Ishikawa (cell line): ENCODE measurements around the gene BCAS2.

Source experiments
- CEBPB ChIP-seq: IDR thresholded peaks from 2 replicates; pipeline ENCODE4 v1.6.1; 2012
- CREB1 ChIP-seq: IDR thresholded peaks from 2 replicates; pipeline ENCODE4 v1.6.1; 2012; ENCODE audit warnings: low read depth
- EGR1 ChIP-seq: IDR thresholded peaks from 2 replicates; pipeline ENCODE4 v1.6.1; 2012
- EP300 ChIP-seq: IDR thresholded peaks from 2 replicates; pipeline ENCODE4 v1.6.1; 2012; ENCODE audit warnings: borderline replicate concordance
- FOXM1 ChIP-seq: IDR thresholded peaks from 2 replicates; pipeline ENCODE4 v1.6.1; 2012; ENCODE audit warnings: low read depth, borderline replicate concordance
- NFIC ChIP-seq: IDR thresholded peaks from 2 replicates; pipeline ENCODE4 v1.6.1; 2012
- RAD21 ChIP-seq: IDR thresholded peaks from 2 replicates; pipeline ENCODE4 v1.6.1; 2012; ENCODE audit warnings: low read depth
- REST ChIP-seq: IDR thresholded peaks from 2 replicates; pipeline ENCODE4 v1.6.1; 2012; ENCODE audit warnings: low read depth, mild to moderate bottlenecking
- TAF1 ChIP-seq: IDR thresholded peaks from 2 replicates; pipeline ENCODE4 v1.6.1; 2012; ENCODE audit warnings: low read depth, mild to moderate bottlenecking
- TCF12 ChIP-seq: IDR thresholded peaks from 2 replicates; pipeline ENCODE4 v1.6.1; 2012; ENCODE audit warnings: low read depth
- TEAD4 ChIP-seq: IDR thresholded peaks from 2 replicates; pipeline ENCODE4 v1.6.1; 2012
- USF1 ChIP-seq: IDR thresholded peaks from 2 replicates; pipeline ENCODE4 v1.6.1; 2012
- YY1 ChIP-seq: IDR thresholded peaks from 2 replicates; pipeline ENCODE4 v1.6.1; 2012; ENCODE audit warnings: low read depth
- ZBTB7A ChIP-seq: IDR thresholded peaks from 2 replicates; pipeline ENCODE4 v1.6.1; 2012; ENCODE audit warnings: low read depth
- TF ChIP-seq, protein P1 (sequence below): IDR thresholded peaks from 2 replicates; pipeline ENCODE4 v1.6.1; 2012

BCAS2 gene

GRCh38 chr1:114607223-114607622 lies 25.8 kb upstream of the BCAS2 start:
- TF ChIP-seq TCF12 = no peak
- no peak for TF ChIP-seq FOXM1
- TF ChIP-seq REST = no peak
- TF ChIP-seq EGR1 = no peak
- no peak for TF ChIP-seq CEBPB
- TF ChIP-seq TEAD4 = no peak
- TF ChIP-seq, protein P1, sequence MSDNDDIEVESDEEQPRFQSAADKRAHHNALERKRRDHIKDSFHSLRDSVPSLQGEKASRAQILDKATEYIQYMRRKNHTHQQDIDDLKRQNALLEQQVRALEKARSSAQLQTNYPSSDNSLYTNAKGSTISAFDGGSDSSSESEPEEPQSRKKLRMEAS = no peak
- no peak for TF ChIP-seq YY1
- no peak for TF ChIP-seq EP300
- no peak for TF ChIP-seq RAD21
- no peak for TF ChIP-seq ZBTB7A

- TF ChIP-seq YY1 = no peak
- no peak for TF ChIP-seq ZBTB7A
- TF ChIP-seq CREB1 = no peak
- TF ChIP-seq REST = no peak
- TF ChIP-seq EGR1 = no peak
Observed at GRCh38 chr1:114597949-114598348, 16.5 kb upstream of the BCAS2 start.

GRCh38 chr1:114595602-114596001 lies 14.2 kb upstream of the BCAS2 start:
- TF ChIP-seq RAD21 (no peak), CREB1 (no peak)

DNA sequence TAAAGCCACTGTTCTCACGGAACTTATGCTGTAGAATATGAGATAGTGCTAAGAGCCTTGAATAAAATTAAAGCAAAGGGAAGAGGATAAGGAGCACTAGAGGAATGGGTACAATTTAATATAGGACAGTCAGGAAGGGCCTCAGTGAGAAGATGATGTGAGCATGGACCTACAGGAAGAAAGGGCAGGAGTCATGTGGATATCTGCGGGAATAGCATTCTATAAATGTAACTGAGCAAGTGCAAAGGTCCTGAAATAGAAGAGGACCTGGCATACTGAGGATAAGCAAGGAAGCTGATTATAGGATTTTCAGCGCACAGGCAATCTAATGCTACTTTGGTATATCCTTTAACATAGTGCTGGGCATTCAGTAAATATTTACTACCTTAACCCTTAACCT lies 12.6 kb upstream of the BCAS2 start:
- TF ChIP-seq TEAD4 (no peak), NFIC (no peak), CREB1 (no peak), REST (no peak), USF1 (no peak), EGR1 (no peak), FOXM1 (no peak), ZBTB7A (no peak), RAD21 (no peak), YY1 (no peak)
- TF ChIP-seq, protein P1 = no peak

- TF ChIP-seq EGR1 (no peak), EP300 (no peak)
Observed at GRCh38 chr1:114589122-114589521, 7.7 kb upstream of the BCAS2 start.

GRCh38 chr1:114588196-114588689 lies 6.8 kb upstream of the BCAS2 start:
- no peak for TF ChIP-seq TAF1
- no peak for TF ChIP-seq TCF12
- no peak for TF ChIP-seq EGR1
- TF ChIP-seq REST = no peak
- TF ChIP-seq USF1 = no peak
- no peak for TF ChIP-seq CEBPB
- TF ChIP-seq TEAD4 = no peak
- TF ChIP-seq CREB1 = no peak
- TF ChIP-seq ZBTB7A = no peak
- no peak for TF ChIP-seq EP300
- TF ChIP-seq YY1 = no peak
